Measurements from ENCODE around the gene IL17REL. TPM values are rescaled to one million over a fixed set of nuclear protein-coding genes. Genes with fewer than 3 reads are reported as not detected.

Gene IL17REL
- total and polyA plus RNA-seq, 2 of the 13 experiments (the other 11 are each of a cell fraction or from before 2014, with no cell fraction given) = not detected

GRCh38 chr22:50049299-50050195 is 37.0 kb upstream of the IL17REL start (continued):
- TF ChIP-seq NFIC (IDR thresholded peaks at IDR 0.05; ENCODE audit: low read length) (no peak), IRX3 (CRISPR knock-in tag; IDR thresholded peaks at IDR 0.05; ENCODE audit: borderline replicate concordance, low read depth) (no peak)

DNA sequence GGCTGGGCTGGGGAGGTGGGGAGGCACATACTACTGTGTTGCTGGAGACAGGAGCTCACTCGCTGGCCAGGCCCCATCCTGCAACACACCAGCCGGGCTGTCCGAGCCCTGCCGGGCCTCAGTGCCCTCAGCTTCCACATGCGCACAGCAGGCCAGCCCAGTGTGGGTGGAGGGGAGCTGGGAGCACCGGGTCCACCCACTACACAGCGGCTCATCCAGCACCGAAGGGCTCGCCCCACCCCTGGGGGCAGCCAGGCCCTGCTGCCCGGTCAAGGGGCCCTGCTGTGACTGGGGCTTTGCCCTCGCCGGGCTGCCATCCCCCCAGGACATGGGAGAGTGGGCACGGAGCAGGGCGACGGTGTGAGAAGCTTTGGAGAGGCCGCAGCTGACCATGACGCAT is 36.3 kb upstream of the IL17REL start:
- H3K27me3 ChIP-seq (ENCODE audit: control insufficient read depth in 1 of 2, insufficient read depth in 2 of 2, low read length in 2 of 2) = peaks cover 3 to 47% of the 10 kb centered on the region in 2 experiments; a peak in 4 of 5 replicates
- H3K9ac ChIP-seq (ENCODE audit: insufficient read depth, low read depth, low read length) = no peak overlapping the region
- H3K36me3 ChIP-seq (replicated peaks in 1 of 2; ENCODE audit: control insufficient read depth in 1 of 2, insufficient read depth in 2 of 2, low read length in 2 of 2) = no peaks in the 10 kb centered on the region
- no peak overlapping the region for H3K4me3 ChIP-seq (replicated peaks in 1 of 3; ENCODE audit: insufficient read depth in 1 of 3, low read depth in 2 of 3, low read length in 3 of 3)
- H3K9me3 ChIP-seq (ENCODE audit: low read length) = no peaks in the 10 kb centered on the region
- intact Hi-C loops (cut with micrococcal nuclease; ENCODE audit: unreplicated experiment) = no loop called here
- in situ Hi-C loops (cut with HindIII; ENCODE audit: extremely low pct_ligation_motif_present, low pct_unique_long_range_greater_than_20kb) = no loop called here
- DNase-seq (ENCODE audit: low spot score) (no peak), FAIRE-seq (no peak), ATAC-seq (no peak; the same call in 2 of the 3 replicates)
- H3K4me1 ChIP-seq (ENCODE audit: insufficient read depth, low read length) = no peaks in the 10 kb centered on the region
- no peaks in the 10 kb centered on the region for H3K79me2 ChIP-seq (ENCODE audit: insufficient read depth, low read length)
- H3K4me2 ChIP-seq (ENCODE audit: low read depth, low read length) = no peak overlapping the region
- H2AFZ ChIP-seq (ENCODE audit: low read length) = no peak overlapping the region
- no TSS peak for BruUV-seq (replicated peaks)
- no peaks in the 10 kb centered on the region for H4K20me1 ChIP-seq (ENCODE audit: insufficient read depth, low read length)
- ChIA-PET POLR2A (no interaction called here), CTCF (ENCODE audit: low intra/inter-chr PET ratio, low total read pairs) (no interaction called here)
- no peak overlapping the region for H3K27ac ChIP-seq (ENCODE audit: extremely low read length, insufficient read depth, low read length)
- WGBS (ENCODE audit: low lambda C conversion rate) = 46% methylated on average over 10 of the region's 17 CpGs
- no peak for TF ChIP-seq ZNF597 (CRISPR knock-in tag; IDR thresholded peaks at IDR 0.05)
- TF ChIP-seq, protein P1, sequence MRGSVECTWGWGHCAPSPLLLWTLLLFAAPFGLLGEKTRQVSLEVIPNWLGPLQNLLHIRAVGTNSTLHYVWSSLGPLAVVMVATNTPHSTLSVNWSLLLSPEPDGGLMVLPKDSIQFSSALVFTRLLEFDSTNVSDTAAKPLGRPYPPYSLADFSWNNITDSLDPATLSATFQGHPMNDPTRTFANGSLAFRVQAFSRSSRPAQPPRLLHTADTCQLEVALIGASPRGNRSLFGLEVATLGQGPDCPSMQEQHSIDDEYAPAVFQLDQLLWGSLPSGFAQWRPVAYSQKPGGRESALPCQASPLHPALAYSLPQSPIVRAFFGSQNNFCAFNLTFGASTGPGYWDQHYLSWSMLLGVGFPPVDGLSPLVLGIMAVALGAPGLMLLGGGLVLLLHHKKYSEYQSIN (CRISPR knock-in tag; IDR thresholded peaks at IDR 0.05; ENCODE audit: borderline replicate concordance) = no peak
- TF ChIP-seq ZNF296 (CRISPR knock-in tag; conservative IDR thresholded peaks at IDR 0.05) = no peak
- TF ChIP-seq SMARCC2 (IDR thresholded peaks at IDR 0.05) = no peak
- TF ChIP-seq, protein P2, sequence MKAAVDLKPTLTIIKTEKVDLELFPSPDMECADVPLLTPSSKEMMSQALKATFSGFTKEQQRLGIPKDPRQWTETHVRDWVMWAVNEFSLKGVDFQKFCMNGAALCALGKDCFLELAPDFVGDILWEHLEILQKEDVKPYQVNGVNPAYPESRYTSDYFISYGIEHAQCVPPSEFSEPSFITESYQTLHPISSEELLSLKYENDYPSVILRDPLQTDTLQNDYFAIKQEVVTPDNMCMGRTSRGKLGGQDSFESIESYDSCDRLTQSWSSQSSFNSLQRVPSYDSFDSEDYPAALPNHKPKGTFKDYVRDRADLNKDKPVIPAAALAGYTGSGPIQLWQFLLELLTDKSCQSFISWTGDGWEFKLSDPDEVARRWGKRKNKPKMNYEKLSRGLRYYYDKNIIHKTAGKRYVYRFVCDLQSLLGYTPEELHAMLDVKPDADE (CRISPR knock-in tag; IDR thresholded peaks at IDR 0.05) = no peak
- no peak for TF ChIP-seq KAT8 (CRISPR knock-in tag; IDR thresholded peaks at IDR 0.05)
- no peak for TF ChIP-seq HNRNPH1 (optimal IDR thresholded peaks at IDR 0.05; ENCODE audit: low read depth, low read length)
- TF ChIP-seq MAX (IDR thresholded peaks at IDR 0.05) = no peak
- TF ChIP-seq RFX1 (IDR thresholded peaks at IDR 0.05) = no peak
- no peak for TF ChIP-seq NCOA5 (CRISPR knock-in tag; IDR thresholded peaks at IDR 0.05)
- TF ChIP-seq, protein P3, sequence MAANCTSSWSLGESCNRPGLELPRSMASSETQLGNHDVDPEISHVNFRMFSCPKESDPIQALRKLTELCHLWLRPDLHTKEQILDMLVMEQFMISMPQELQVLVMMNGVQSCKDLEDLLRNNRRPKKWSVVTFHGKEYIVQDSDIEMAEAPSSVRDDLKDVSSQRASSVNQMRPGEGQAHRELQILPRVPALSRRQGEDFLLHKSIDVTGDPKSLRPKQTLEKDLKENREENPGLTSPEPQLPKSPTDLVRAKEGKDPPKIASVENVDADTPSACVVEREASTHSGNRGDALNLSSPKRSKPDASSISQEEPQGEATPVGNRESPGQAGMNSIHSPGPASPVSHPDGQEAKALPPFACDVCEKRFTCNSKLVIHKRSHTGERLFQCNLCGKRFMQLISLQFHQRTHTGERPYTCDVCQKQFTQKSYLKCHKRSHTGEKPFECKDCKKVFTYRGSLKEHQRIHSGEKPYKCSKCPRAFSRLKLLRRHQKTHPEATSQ (CRISPR knock-in tag; IDR thresholded peaks at IDR 0.05; ENCODE audit: borderline replicate concordance) = no peak

All from HepG2 (cell line).